CD8-positive, alpha-beta memory T cell (primary cell): ENCODE data around the gene ZMYND15. TPM values are rescaled to one million over a fixed set of nuclear protein-coding genes. Genes with fewer than 3 reads are reported as not detected.

Source experiments
- CTCF ChIA-PET: fragments of 350-600 bp; sonication (Branson Sonifier 250); formaldehyde crosslinking; loops from one replicate; lab custom pipeline; 2021; ENCODE audit warnings: antibody characterized with exemption; lab: Charles Lee
- POLR2A ChIA-PET: fragments of 350-600 bp; sonication (Branson Sonifier 250); formaldehyde crosslinking; loops from one replicate; lab custom pipeline; 2021; ENCODE audit warnings: antibody characterized with exemption; lab: Charles Lee
- DNase-seq, 5 donors: peaks; one replicate each; pipeline versions ENCODE4 v3.0.0 to v3.0.0-alpha.2; 2020 to 2022; ENCODE audit warnings: mixed read lengths in 1 of 5
- H3K27ac ChIP-seq: one replicate; pipeline ENCODE4 v1.7.0; 2013; ENCODE audit warnings: low read depth, mild to moderate bottlenecking, low read length, moderate library complexity
- H3K27me3 ChIP-seq: 2 replicates; pipeline ENCODE4 v1.7.0; 2013; ENCODE audit warnings: low read length, mild to moderate bottlenecking; ENCODE audit not compliant: insufficient read depth, poor library complexity, severe bottlenecking
- H3K36me3 ChIP-seq: 2 replicates; pipeline ENCODE4 v1.7.0; 2013; ENCODE audit warnings: mild to moderate bottlenecking, low read length, moderate library complexity; ENCODE audit not compliant: insufficient read depth
- H3K4me1 ChIP-seq: 2 replicates; pipeline ENCODE4 v1.7.0; 2013; ENCODE audit warnings: mild to moderate bottlenecking, low read length, moderate library complexity; ENCODE audit not compliant: insufficient read depth
- H3K4me3 ChIP-seq: 2 replicates; pipeline ENCODE4 v1.7.0; 2013; ENCODE audit warnings: mild to moderate bottlenecking, low read length
- H3K9me3 ChIP-seq: 2 replicates; pipeline ENCODE4 v1.7.0; 2013; ENCODE audit warnings: mild to moderate bottlenecking, low read length
- H3K27ac Mint-ChIP-seq, 8 donors: one replicate each; pipeline ENCODE4 v1.8.0; 2020 to 2021; ENCODE audit warnings: mixed read lengths in 8 of 8, mild to moderate bottlenecking in 6 of 8, inconsistent platforms in 3 of 8, moderate library complexity in 3 of 8
- H3K27me3 Mint-ChIP-seq, 2 donors: one replicate each; pipeline ENCODE4 v1.8.0; 2020 to 2021; ENCODE audit warnings: mixed read lengths in 2 of 2, mild to moderate bottlenecking in 1 of 2, moderate library complexity in 1 of 2
- H3K36me3 Mint-ChIP-seq, 3 donors: one replicate each; pipeline ENCODE4 v1.8.0; 2020 to 2021; ENCODE audit warnings: mixed read lengths in 3 of 3, inconsistent platforms in 1 of 3, mild to moderate bottlenecking in 1 of 3
- H3K4me1 Mint-ChIP-seq, 3 donors: one replicate each; pipeline ENCODE4 v1.8.0; 2020 to 2021; ENCODE audit warnings: mixed read lengths in 3 of 3, inconsistent platforms in 1 of 3, mild to moderate bottlenecking in 1 of 3
- H3K4me3 Mint-ChIP-seq, 7 donors: one replicate each; pipeline ENCODE4 v1.8.0; 2020 to 2021; ENCODE audit warnings: mixed read lengths in 7 of 7, mild to moderate bottlenecking in 6 of 7, moderate library complexity in 4 of 7, inconsistent platforms in 2 of 7
- H3K9me3 Mint-ChIP-seq, 5 donors: one replicate each; pipeline ENCODE4 v1.8.0; 2020 to 2022; ENCODE audit warnings: mixed read lengths in 5 of 5, mild to moderate bottlenecking in 3 of 5, moderate library complexity in 2 of 5, inconsistent platforms in 1 of 5
- polyA plus RNA-seq: library from polyadenylated mRNA; unstranded; fragments of 300-500 nt; fragmentation: Illumina TruSeq; gene quantifications from one replicate; pipeline ENCODE4 v1.2.3, GENCODE V29; 2021
- total RNA-seq, 2 experiments: library from RNA; stranded (reverse); gene quantifications; one replicate each; pipeline ENCODE4 v1.2.3, GENCODE V29; 2021

Gene ZMYND15
- total and polyA plus RNA-seq, 3 experiments from 2014 or later = 0.09 TPM; not detected in 2

DNA sequence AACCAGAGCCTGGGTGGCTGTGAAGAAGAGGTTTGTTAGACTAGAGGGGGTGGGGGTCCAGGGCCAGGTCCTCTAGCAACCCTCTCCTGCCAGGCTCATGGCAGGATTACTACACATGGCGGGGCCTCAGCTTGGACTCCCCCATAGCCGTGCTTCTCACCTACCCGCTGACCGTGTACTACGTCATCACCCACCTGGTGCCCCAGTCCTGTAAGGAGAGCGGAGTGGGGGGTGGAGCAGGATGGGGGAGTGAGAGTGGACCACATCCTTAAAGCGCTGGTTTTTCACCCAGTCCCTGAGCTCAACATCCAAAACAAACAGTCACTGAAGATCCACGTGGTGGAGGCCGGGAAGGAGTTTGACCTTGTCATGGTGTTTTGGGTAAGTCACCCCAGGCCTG, 4.3 kb downstream of the ZMYND15 start:
- no peak for DNase-seq
- Mint-ChIP-seq H3K9me3 (no peaks in the 10 kb centered on the region), H3K4me1 (peaks cover 16 to 24% (median 21%) of the 10 kb centered on the region in 3 donors), H3K27me3 (peaks cover 10 to 29% of the 10 kb centered on the region in 2 donors), H3K27ac (no peak overlapping the region), H3K4me3 (no peak overlapping the region), H3K36me3 (no peaks in the 10 kb centered on the region)
- Histone ChIP-seq H3K36me3 (no peaks in the 10 kb centered on the region), H3K9me3 (no peaks in the 10 kb centered on the region), H3K4me3 (no peak overlapping the region), H3K4me1 (peaks cover 19% of the 10 kb centered on the region), H3K27me3 (peaks cover 11% of the 10 kb centered on the region), H3K27ac (no peak overlapping the region)
- ChIA-PET CTCF (interaction anchor here (1.0 to 1.7 kb wide), 3 partner anchors 12 to 47 kb away, joined by 3 to 4 read pairs (median 4); no protein-coding TSS in a partner anchor), POLR2A (no interaction called here)

DNA sequence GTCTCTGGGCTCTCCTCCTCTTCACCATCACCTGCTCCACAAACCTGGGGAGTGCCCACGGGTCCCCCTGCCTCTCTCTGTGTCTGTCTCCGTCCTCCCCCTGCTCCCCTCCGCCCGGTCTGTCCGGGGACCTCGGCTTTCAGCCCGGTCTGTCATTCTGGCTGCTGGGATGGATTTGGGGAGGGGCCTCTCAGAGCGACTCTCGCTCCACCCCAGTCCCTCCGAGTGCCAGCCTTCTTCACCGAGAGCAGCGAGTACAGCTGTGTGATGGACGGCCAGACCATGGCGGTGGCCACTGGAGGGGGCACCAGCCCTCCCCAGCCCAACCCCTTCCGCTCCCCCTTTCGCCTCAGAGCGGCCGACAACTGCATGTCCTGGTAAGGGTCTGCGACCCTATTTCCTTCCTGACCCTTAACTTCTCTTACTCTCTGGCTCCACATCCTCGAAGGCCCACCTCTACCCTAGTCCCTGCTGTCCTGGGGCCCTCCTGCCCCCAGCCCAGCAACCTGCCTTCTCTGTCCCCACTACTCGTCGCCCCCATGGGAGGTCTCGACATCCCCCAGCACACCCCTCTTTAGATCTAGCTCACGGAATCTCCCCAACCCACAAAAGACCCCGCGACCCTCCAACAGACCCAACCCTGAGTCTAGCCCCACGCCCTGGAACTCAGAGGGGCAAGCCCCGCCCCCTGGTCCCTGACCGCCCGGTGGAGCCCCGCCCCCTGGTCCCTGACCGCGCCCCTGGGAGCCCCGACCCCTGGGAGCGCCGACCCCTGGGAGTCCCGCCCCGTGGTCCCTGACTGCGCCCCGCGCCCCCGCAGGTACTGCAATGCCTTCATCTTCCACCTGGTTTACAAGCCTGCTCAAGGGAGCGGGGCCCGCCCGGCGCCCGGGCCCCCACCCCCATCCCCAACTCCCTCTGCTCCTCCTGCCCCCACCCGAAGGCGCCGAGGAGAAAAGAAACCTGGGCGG, 5.7 kb downstream of the ZMYND15 start:
- Mint-ChIP-seq H3K9me3 (no peaks in the 10 kb centered on the region), H3K36me3 (no peaks in the 10 kb centered on the region), H3K27me3 (peaks cover 10 to 35% of the 10 kb centered on the region in 2 donors), H3K4me3 (no peak overlapping the region), H3K27ac (peak overlapping the region in 1 of 8 donors; percentile 54), H3K4me1 (peaks cover 11 to 18% (median 16%) of the 10 kb centered on the region in 3 donors)
- ChIA-PET POLR2A (interaction anchor here (1.0 kb wide), 1 partner anchor 31 kb away, joined by 4 read pairs; no protein-coding TSS in a partner anchor), CTCF (no interaction called here)
- H3K27ac ChIP-seq = no peak overlapping the region
- peaks cover 8% of the 10 kb centered on the region for H3K27me3 ChIP-seq
- H3K4me1 ChIP-seq = peaks cover 12% of the 10 kb centered on the region
- no peaks in the 10 kb centered on the region for H3K36me3 ChIP-seq
- H3K4me3 ChIP-seq = no peak overlapping the region
- no peaks in the 10 kb centered on the region for H3K9me3 ChIP-seq
- DNase-seq = no peak

DNA sequence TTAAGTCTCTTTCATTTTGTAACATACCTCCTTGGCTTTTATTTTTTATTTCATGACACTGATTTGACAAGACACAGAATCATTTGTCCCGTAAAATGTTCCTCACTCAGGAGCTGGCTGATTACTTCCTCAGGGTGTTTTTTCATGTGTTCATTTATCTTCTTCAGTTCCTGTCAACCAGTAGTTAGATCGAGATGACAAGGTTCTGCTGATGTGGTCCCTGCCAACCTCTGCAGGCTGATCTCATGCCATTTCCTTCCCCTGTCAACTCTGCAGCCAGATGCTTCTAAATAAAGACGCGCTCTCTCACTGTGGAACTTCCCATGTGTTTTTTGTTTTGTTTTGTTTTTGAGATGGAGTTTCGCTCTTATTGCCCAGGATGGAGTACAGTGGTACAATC, 8.2 kb downstream of the ZMYND15 start:
- Mint-ChIP-seq H3K9me3 (no peaks in the 10 kb centered on the region), H3K4me1 (peaks cover 9 to 15% (median 14%) of the 10 kb centered on the region in 3 donors), H3K27ac (peak overlapping the region in 7 of 8 donors; percentile 44 to 83 (median 59)), H3K36me3 (no peaks in the 10 kb centered on the region), H3K4me3 (peak overlapping the region; percentile 18 to 77 (median 57)), H3K27me3 (peaks cover 12 to 31% of the 10 kb centered on the region in 2 donors)
- no peaks in the 10 kb centered on the region for H3K36me3 ChIP-seq
- no peak overlapping the region for H3K27ac ChIP-seq
- DNase-seq = peak in 1 of 5 donors; percentile 53
- CTCF ChIA-PET = interaction anchor here (1.6 to 1.8 kb wide), 2 partner anchors 38 to 42 kb away, joined by 4 read pairs; partner anchors contain the start of genes ARRB2 and GLTPD2
- peaks cover 10% of the 10 kb centered on the region for H3K4me1 ChIP-seq
- POLR2A ChIA-PET = interaction anchor here (0.9 kb wide), 1 partner anchor 42 kb away, joined by 3 read pairs; no protein-coding TSS in a partner anchor
- H3K9me3 ChIP-seq = no peaks in the 10 kb centered on the region
- H3K4me3 ChIP-seq = no peak overlapping the region
- peaks cover 3% of the 10 kb centered on the region for H3K27me3 ChIP-seq

DNA sequence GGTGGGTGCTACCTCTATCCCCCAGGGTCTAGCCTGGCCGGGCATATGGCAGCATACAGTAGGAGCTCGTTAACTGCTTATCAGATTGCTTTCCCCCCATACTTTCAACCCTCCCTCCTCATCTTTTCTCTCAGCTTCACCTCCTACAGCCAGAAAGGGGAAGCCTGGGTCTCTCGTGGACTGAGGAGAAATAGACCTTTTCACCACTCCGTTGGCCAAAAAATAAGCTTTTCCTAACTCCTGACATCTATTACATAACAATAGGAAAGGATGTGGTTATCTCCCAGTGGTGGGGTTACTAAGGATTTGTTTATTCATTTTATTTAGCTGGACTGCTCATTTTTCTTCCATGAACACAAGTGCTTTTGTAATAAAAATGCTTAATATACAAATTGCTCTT, 9.1 kb downstream of the ZMYND15 start:
- CTCF ChIA-PET = interaction anchor here (1.0 to 1.8 kb wide), 3 partner anchors 10 to 41 kb away, joined by 3 to 4 read pairs (median 4); partner anchors contain the start of gene GLTPD2
- no peaks in the 10 kb centered on the region for H3K9me3 Mint-ChIP-seq
- Histone ChIP-seq H3K36me3 (no peaks in the 10 kb centered on the region), H3K27ac (no peak overlapping the region), H3K9me3 (no peaks in the 10 kb centered on the region), H3K4me3 (no peak overlapping the region), H3K4me1 (peaks cover 10% of the 10 kb centered on the region), H3K27me3 (peaks cover 3% of the 10 kb centered on the region)
- POLR2A ChIA-PET = interaction anchor here (0.9 kb wide), 1 partner anchor 41 kb away, joined by 3 read pairs; no protein-coding TSS in a partner anchor
- H3K27me3 Mint-ChIP-seq = peaks cover 13 to 33% of the 10 kb centered on the region in 2 donors
- H3K4me1 Mint-ChIP-seq = peaks cover 9 to 15% (median 14%) of the 10 kb centered on the region in 3 donors
- no peak for DNase-seq
- no peaks in the 10 kb centered on the region for H3K36me3 Mint-ChIP-seq
- H3K4me3 Mint-ChIP-seq = no peak overlapping the region
- H3K27ac Mint-ChIP-seq = no peak overlapping the region

- Histone ChIP-seq H3K36me3 (no peaks in the 10 kb centered on the region), H3K27me3 (no peaks in the 10 kb centered on the region), H3K4me3 (no peak overlapping the region), H3K9me3 (no peaks in the 10 kb centered on the region), H3K4me1 (peaks cover 10% of the 10 kb centered on the region), H3K27ac (no peak overlapping the region)
- no peak for DNase-seq
- CTCF ChIA-PET = no interaction called here
- peaks cover 9 to 15% (median 12%) of the 10 kb centered on the region in 3 donors for H3K4me1 Mint-ChIP-seq
- no peaks in the 10 kb centered on the region for H3K9me3 Mint-ChIP-seq
- no peaks in the 10 kb centered on the region for H3K36me3 Mint-ChIP-seq
- no peak overlapping the region for H3K27ac Mint-ChIP-seq
- H3K27me3 Mint-ChIP-seq = peaks cover 24 to 40% of the 10 kb centered on the region in 2 donors
- POLR2A ChIA-PET = no interaction called here
- H3K4me3 Mint-ChIP-seq = no peak overlapping the region
Measured at GRCh38 chr17:4750606-4751005, 11.0 kb downstream of the ZMYND15 start.

DNA sequence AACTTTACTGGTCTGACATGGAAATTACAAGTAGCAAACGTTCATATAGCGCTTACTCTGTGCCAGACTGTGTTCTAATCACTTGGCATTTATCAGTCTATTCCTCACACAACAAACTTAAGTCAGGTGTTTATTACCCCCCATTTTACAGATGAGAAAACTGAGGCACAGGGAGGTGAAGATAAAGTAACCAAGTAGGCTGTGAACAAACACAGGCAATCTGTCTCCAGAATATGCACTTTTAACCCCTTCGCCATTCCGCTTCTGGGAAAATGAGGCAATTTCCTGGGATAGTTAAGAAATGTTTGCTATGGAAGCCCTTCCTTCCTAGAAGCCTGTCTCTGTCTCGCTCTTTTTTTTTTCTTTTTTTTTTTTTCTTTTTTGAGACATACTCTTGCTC, 12.3 kb downstream of the ZMYND15 start:
- Mint-ChIP-seq H3K27me3 (peaks cover 24 to 45% of the 10 kb centered on the region in 2 donors), H3K27ac (no peak overlapping the region), H3K36me3 (no peaks in the 10 kb centered on the region), H3K9me3 (no peaks in the 10 kb centered on the region), H3K4me3 (no peak overlapping the region), H3K4me1 (peaks cover 9 to 11% (median 9%) of the 10 kb centered on the region in 3 donors)
- H3K27me3 ChIP-seq = no peaks in the 10 kb centered on the region
- no peaks in the 10 kb centered on the region for H3K36me3 ChIP-seq
- no peak overlapping the region for H3K27ac ChIP-seq
- H3K4me3 ChIP-seq = no peak overlapping the region
- ChIA-PET POLR2A (no interaction called here), CTCF (interaction anchor here (1.9 kb wide), 1 partner anchor 38 kb away, joined by 7 read pairs; the partner anchor contains the start of gene GLTPD2)
- DNase-seq = no peak
- no peaks in the 10 kb centered on the region for H3K9me3 ChIP-seq
- peaks cover 10% of the 10 kb centered on the region for H3K4me1 ChIP-seq

- H3K27me3 Mint-ChIP-seq = peaks cover 24 to 43% of the 10 kb centered on the region in 2 donors
- no peak overlapping the region for H3K4me3 Mint-ChIP-seq
Measured at GRCh38 chr17:4753392-4753791, 13.8 kb downstream of the ZMYND15 start.

More at GRCh38 chr17:4753392-4753791, 13.8 kb downstream of the ZMYND15 start:
- Mint-ChIP-seq H3K36me3 (no peaks in the 10 kb centered on the region), H3K27ac (peak overlapping the region in 1 of 8 donors; percentile 44), H3K4me1 (peaks cover 0 to 3% (median 2%) of the 10 kb centered on the region in 3 donors), H3K9me3 (no peaks in the 10 kb centered on the region)
- Histone ChIP-seq H3K27ac (no peak overlapping the region), H3K36me3 (no peaks in the 10 kb centered on the region), H3K4me3 (no peak overlapping the region), H3K9me3 (no peaks in the 10 kb centered on the region), H3K27me3 (no peaks in the 10 kb centered on the region), H3K4me1 (peaks cover 2% of the 10 kb centered on the region)
- CTCF ChIA-PET = interaction anchor here (1.9 kb wide), 1 partner anchor 36 kb away, joined by 7 read pairs; the partner anchor contains the start of gene GLTPD2
- no peak for DNase-seq
- POLR2A ChIA-PET = no interaction called here
